Rectal smooth muscle tissue (tissue), 1 donor: Measurements from ENCODE around the gene CFAP53.
"Not testable (repeated sequence)": the region's sequence is repeated elsewhere in the genome, so short reads cannot be mapped to it uniquely, and the experiment has no call there.

ENCODE experiments used
- H3K27ac ChIP-seq: one replicate; pipeline ENCODE4 v1.7.0; 2013; ENCODE audit warnings: low read depth, low read length, inconsistent platforms
- H3K27me3 ChIP-seq: one replicate; pipeline ENCODE4 v1.7.0; 2013; ENCODE audit warnings: low read length; ENCODE audit not compliant: control insufficient read depth, insufficient read depth
- H3K36me3 ChIP-seq: one replicate; pipeline ENCODE4 v1.7.0; 2013; ENCODE audit warnings: low read length; ENCODE audit not compliant: control insufficient read depth, insufficient read depth
- H3K4me1 ChIP-seq: one replicate; pipeline ENCODE4 v1.7.0; 2013; ENCODE audit warnings: low read length; ENCODE audit not compliant: control insufficient read depth, insufficient read depth
- H3K4me3 ChIP-seq: one replicate; pipeline ENCODE4 v1.7.0; 2013; ENCODE audit warnings: low read length
- H3K9ac ChIP-seq: one replicate; pipeline ENCODE4 v1.7.0; 2013; ENCODE audit warnings: low read length

Gene CFAP53

DNA sequence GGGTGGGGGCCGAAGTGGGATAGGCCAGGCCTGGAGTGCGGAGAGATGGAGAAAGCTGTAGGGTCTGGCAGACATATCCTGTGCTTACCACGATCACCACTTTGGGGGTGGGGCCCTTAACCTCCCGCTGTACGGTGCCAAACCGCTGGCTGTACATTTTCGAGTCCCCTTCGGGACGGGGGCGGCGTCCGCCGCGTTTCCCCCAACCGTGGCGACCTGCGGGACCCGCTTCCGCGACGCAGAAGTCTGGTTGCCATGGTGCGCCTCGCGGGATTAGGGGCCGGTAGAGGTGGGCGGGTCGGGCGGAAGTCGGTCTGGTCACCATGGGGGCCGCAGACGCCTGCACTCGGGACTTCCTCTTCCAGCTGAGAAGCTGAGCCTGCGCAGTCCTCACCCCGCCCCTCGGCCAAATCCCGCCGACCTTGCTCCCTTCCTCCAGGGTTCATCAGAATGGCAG, at the start of gene CFAP53:
TSS of gene CFAP53 (minus strand) at position 248 of the 457 bp plus-strand sequence. CDS start at position 157, 91 bp downstream.
- Histone ChIP-seq H3K27me3 (no peaks in the 10 kb centered on the region), H3K27ac (no peak within 1 kb of the TSS), H3K9ac (no peak within 1 kb of the TSS), H3K4me1 (no peaks in the 10 kb centered on the region), H3K4me3 (peak within 1 kb of the TSS; percentile 88), H3K36me3 (peaks cover 8% of the 10 kb centered on the region)

DNA sequence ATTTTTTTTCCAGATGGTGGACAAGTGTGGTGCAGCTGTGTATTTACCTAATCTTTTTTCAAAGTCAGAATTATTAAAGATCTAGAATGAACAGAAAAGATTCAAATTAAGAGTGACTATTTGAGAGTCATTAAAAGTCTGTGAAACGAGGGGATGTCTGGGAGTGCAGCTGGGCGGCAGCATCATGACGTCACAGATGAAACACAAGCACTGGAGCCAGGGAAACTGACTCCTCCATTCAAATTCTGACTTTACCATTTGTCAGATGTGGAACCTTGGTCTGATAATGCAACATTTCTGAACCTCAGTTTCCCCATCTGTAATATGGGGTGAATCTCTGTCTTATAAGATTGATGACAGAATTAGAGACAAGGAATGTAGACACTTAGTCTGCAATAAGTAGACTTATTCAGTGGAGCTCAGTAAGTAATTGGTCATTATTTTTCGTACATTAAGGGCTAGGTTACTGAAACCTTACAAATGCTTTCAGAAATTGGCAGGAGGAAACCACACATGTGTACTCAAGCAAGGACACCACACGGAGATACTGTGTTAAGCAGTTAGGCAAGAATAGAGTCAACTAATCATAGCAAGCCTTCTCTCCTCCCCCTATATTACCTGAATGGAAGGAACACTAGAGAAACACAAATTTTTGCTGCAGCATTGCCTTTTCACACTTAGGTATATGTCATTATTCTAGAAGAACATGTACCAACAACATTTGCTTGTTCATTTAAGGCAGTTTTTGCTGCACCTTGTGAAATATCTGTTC, 49.0 kb upstream of the CFAP53 start:
- H3K27ac ChIP-seq, result no peak overlapping the region
- peaks cover 4% of the 10 kb centered on the region for H3K27me3 ChIP-seq
- no peak overlapping the region for H3K9ac ChIP-seq
- no peaks in the 10 kb centered on the region for H3K36me3 ChIP-seq
- no peaks in the 10 kb centered on the region for H3K4me1 ChIP-seq
- no peak overlapping the region for H3K4me3 ChIP-seq

DNA sequence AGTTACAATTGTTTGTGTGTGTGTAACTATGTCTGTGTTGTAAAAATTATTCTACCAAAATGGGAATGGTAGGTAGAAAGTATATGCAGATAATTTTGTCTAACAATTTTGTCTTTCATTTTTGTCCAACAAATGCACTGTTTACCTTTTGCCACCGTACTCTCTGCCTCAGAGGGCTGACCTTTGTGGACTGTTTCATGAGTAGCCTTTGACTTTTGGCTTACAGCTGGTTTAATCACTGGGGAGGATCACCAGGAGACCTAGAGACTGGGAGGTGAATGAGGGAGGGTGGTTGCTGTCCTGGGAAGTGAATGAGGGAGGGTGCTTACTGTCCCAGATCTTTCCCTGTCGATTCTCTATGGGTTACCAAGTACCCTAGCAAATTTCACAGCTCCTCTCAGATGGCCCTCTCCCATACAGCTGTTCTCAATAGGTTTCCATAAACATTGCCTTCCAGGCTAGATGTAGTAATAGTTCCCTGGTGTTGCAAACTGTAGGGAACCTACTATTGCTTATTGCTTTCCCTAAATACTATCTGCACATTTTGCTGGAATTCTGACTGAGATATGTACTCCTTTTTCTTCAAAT, 47.7 kb upstream of the CFAP53 start:
- H3K27me3 ChIP-seq, result peaks cover 4% of the 10 kb centered on the region
- no peaks in the 10 kb centered on the region for H3K36me3 ChIP-seq
- H3K9ac ChIP-seq, result no peak overlapping the region
- no peak overlapping the region for H3K4me3 ChIP-seq
- H3K27ac ChIP-seq, result no peak overlapping the region
- H3K4me1 ChIP-seq, result no peaks in the 10 kb centered on the region

DNA sequence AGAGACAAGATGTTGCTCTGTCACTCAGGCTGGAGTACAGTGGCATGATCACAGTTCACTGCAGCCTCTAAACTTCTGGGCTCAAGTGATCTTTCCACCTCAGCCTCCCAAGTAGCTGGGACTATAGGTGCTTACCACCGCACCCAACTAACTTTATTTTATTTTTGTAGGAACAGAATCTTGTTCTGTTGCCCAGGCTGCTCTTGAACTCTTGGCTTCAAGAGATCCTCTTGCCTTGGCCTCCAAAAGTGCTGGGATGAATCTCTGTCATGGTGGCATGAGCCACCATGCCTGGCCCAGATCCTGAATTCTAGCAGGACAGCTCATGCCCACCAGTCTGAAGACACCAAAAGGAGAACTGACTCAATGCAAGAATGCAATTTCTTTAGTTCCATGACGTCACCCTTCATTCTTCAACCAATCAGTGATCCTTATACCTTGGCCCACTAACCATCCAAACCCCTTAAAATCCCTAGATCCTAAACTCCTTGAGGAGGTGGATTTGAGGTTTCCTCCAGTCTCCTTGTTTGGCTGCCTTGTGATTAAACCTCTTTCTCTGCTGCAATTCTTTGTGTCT, 46.8 kb upstream of the CFAP53 start:
- Histone ChIP-seq H3K27me3 (peaks cover 4% of the 10 kb centered on the region), H3K4me1 (no peaks in the 10 kb centered on the region), H3K9ac (no peak overlapping the region), H3K36me3 (no peaks in the 10 kb centered on the region), H3K27ac (no peak overlapping the region), H3K4me3 (no peak overlapping the region)

GRCh38 chr18:50312296-50313030, 46.2 kb upstream of the CFAP53 start:
- H3K36me3 ChIP-seq, result no peaks in the 10 kb centered on the region
- peaks cover 4% of the 10 kb centered on the region for H3K27me3 ChIP-seq
- no peak overlapping the region for H3K9ac ChIP-seq
- no peak overlapping the region for H3K27ac ChIP-seq
- H3K4me1 ChIP-seq, result no peaks in the 10 kb centered on the region
- H3K4me3 ChIP-seq, result no peak overlapping the region

GRCh38 chr18:50311650-50312049, 45.4 kb upstream of the CFAP53 start:
- H3K36me3 ChIP-seq, result no peaks in the 10 kb centered on the region
- no peak overlapping the region for H3K4me3 ChIP-seq
- H3K27ac ChIP-seq, result no peak overlapping the region
- H3K9ac ChIP-seq, result no peak overlapping the region
- H3K4me1 ChIP-seq, result no peaks in the 10 kb centered on the region
- H3K27me3 ChIP-seq, result peaks cover 4% of the 10 kb centered on the region

DNA sequence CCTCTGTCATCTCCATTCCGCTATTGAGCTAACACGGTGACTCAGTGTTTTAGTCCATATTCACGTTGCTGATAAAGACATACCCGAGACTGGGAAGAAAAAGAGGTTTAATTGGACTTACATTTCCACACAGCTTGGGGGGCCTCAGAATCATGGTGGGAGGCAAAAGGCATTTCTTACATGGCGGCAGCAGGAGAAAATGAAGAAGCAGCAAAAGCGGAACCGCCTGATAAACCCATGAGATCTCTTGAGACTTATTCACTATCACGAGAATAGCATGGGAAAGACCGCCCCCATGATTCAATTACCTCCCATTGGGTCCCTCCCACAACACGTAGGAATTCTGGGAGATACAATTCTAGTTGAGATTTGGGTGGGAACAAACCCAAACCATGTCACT, 43.8 kb upstream of the CFAP53 start:
- Histone ChIP-seq H3K36me3 (no peaks in the 10 kb centered on the region), H3K4me1 (no peaks in the 10 kb centered on the region), H3K4me3 (no peak overlapping the region), H3K27ac (no peak overlapping the region), H3K9ac (no peak overlapping the region), H3K27me3 (peaks cover 4% of the 10 kb centered on the region)

GRCh38 chr18:50308851-50309250, 42.6 kb upstream of the CFAP53 start:
- H3K4me1 ChIP-seq, H3K27me3 ChIP-seq, H3K27ac ChIP-seq, H3K9ac ChIP-seq, H3K36me3 ChIP-seq, H3K4me3 ChIP-seq: not testable (repeated sequence)

DNA sequence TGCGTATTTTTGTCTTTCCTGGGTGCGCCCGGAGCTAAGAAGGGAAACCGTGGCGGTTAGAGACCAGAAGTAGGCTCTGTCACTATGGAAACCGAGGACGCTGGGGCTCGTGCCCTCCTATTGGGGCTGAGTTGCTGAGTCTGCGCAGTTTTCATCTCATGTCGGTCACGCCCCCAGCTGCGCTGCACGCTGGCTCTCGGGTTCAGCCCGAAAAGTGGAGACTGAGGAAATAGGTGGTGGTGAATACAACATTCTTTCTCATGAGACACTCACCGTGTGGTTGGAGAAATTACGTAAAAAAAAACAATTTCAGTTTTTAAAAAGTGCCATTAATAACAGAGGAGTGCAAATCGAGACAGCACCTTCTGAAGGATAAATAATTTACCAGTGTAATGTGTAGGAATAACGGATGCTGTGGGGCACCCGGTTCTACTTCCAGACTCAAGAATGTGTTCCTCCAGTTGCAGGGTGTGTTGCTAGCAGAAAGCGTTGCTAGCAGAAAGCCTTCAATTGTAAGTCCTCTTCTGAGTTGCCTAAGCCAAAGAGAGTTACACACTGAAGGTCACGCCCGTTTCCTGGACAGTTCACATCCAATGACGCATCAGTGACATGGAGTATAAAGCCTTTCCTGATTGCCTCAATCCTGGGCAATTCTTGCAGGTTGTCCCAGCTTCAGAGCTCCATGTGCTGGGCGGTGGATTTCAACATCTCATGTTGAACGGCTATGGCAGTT, 41.6 kb upstream of the CFAP53 start:
- H3K36me3 ChIP-seq, result no peaks in the 10 kb centered on the region
- no peak overlapping the region for H3K9ac ChIP-seq
- H3K27ac ChIP-seq, result no peak overlapping the region
- no peaks in the 10 kb centered on the region for H3K4me1 ChIP-seq
- H3K27me3 ChIP-seq, result no peaks in the 10 kb centered on the region
- H3K4me3 ChIP-seq, result peak overlapping the region; percentile 66

DNA sequence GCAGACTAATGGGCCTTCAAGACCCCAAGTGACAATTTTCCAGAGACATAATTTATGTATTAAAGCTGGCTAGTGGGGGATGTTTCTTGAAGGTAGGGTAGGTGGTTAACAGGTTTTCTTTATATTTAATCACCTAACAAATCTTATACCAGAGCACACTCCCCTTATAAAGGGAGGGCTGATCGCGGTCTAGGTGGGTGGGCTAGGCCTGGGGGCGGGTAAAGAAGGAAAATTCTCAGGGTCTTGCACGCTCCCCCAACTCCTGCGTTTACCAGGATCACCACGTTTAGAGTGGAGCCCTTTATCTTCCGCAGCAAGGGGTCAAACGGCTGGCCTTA, 41.1 kb upstream of the CFAP53 start:
- H3K9ac ChIP-seq, result no peak overlapping the region
- no peak overlapping the region for H3K27ac ChIP-seq

DNA sequence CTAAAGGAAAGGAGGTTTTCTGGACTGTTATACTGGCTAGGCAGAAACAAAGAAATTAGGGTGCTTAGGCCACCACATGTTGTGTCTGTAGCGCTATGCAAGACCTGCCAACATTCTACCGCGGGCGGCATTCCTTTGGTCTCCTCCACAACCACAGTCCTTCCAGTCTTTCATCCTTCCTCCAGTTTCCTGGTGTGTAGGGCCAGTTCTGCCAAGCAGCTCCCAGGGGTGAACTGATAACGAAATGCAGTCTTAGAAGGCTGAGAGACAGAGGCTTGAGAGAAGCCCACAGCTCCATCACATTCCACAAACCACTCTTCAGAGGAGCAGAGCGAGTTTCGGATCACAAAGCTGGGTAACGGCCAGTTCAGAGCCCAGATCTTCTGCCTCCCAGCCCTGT, 40.6 kb upstream of the CFAP53 start:
- Histone ChIP-seq H3K27ac (no peak overlapping the region), H3K27me3 (no peaks in the 10 kb centered on the region), H3K9ac (no peak overlapping the region), H3K36me3 (no peaks in the 10 kb centered on the region), H3K4me3 (peak overlapping the region; percentile 22), H3K4me1 (no peaks in the 10 kb centered on the region)

More for the DNA sequence above, 41.1 kb upstream of the CFAP53 start:
- H3K4me1 ChIP-seq, result no peaks in the 10 kb centered on the region
- peak overlapping the region; percentile 66 for H3K4me3 ChIP-seq
- no peaks in the 10 kb centered on the region for H3K36me3 ChIP-seq
- no peaks in the 10 kb centered on the region for H3K27me3 ChIP-seq

DNA sequence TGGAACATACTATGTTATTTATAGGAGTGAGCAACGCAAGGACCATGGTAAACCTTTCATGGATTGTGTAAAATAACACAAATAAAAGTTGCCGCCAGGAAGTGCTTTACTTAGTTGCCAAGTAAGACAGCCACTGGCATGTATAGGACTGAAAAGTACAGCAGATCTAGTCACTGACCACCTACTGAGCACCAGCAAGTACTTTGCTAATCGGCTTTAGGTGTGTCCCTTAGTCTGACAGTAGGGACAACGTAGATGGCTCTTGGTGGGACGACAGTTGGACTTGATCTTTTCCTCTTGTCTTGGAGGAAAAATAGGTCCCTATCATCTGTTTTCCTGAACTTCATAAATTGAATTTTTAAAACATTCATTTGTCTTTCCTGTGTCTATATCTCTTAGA, 34.8 kb upstream of the CFAP53 start:
- Histone ChIP-seq H3K27ac (no peak overlapping the region), H3K27me3 (peaks cover 2% of the 10 kb centered on the region), H3K4me3 (no peak overlapping the region), H3K36me3 (no peaks in the 10 kb centered on the region), H3K4me1 (no peaks in the 10 kb centered on the region), H3K9ac (no peak overlapping the region)
